Endothelial cell (in vitro differentiated cells): ENCODE data around the gene DMD. TPM values are rescaled to one million over a fixed set of nuclear protein-coding genes. Genes with fewer than 3 reads are reported as not detected.

ENCODE experiments used
- DNase-seq: peaks from one replicate; pipeline ENCODE4 v3.0.0; 2021; ENCODE audit warnings: low spot score
- H3K27ac Mint-ChIP-seq: one replicate; pipeline ENCODE4 v1.8.0; 2021; ENCODE audit warnings: mixed read lengths, inconsistent platforms; ENCODE audit not compliant: unreplicated experiment
- H3K27me3 Mint-ChIP-seq: one replicate; pipeline ENCODE4 v1.8.0; 2021; ENCODE audit warnings: mild to moderate bottlenecking, moderate library complexity, mixed read lengths, inconsistent platforms; ENCODE audit not compliant: unreplicated experiment
- H3K36me3 Mint-ChIP-seq: one replicate; pipeline ENCODE4 v1.8.0; 2021; ENCODE audit warnings: mild to moderate bottlenecking, low read depth, mixed read lengths, inconsistent platforms; ENCODE audit not compliant: unreplicated experiment
- H3K4me1 Mint-ChIP-seq: one replicate; pipeline ENCODE4 v1.8.0; 2021; ENCODE audit warnings: mild to moderate bottlenecking, mixed read lengths, inconsistent platforms; ENCODE audit not compliant: unreplicated experiment
- H3K4me3 Mint-ChIP-seq: one replicate; pipeline ENCODE4 v1.8.0; 2021; ENCODE audit warnings: mild to moderate bottlenecking, mixed read lengths, inconsistent platforms; ENCODE audit not compliant: unreplicated experiment
- H3K9me3 Mint-ChIP-seq: one replicate; pipeline ENCODE4 v1.8.0; 2021; ENCODE audit warnings: mixed read lengths, inconsistent platforms; ENCODE audit not compliant: unreplicated experiment
- total RNA-seq: library from RNA; stranded (reverse); fragmentation: NEBNext Ultra II Directional; extraction: Animal tissue kit (Norgen Biotek cat#: 25700); gene quantifications from one replicate; pipeline ENCODE4 v1.2.1, GENCODE V29; 2021; ENCODE audit not compliant: unreplicated experiment
- TF ChIP-seq, protein P1 (sequence below): fragments of 200-600 bp; sonication (generic); IDR thresholded peaks from one replicate; pipeline ENCODE4 v1.5.0; 2021; ENCODE audit warnings: antibody characterized with exemption; ENCODE audit not compliant: unreplicated experiment

The DMD gene
- total RNA-seq, 1 donor from 2014 or later: 5.5 TPM

DNA sequence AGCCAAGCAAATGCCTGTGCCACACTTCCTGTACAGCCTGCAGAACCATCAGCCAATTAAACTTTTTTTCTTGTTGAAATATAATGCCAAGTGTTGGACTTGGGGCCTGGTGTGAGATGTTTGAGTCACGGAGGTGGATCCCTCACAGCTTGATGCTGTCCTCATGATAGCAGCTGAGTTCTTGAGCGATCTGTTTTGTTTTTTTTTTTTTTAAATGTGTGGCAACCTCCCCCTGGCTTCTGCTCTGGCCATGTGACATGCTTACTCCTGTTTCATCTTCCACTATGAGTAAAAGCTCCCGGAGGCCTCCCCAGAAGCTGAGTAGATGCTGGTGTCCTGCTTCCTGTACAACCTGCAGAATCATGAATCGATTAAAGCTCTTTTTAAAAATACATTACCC, 1166.2 kb downstream of the DMD start:
- H3K9me3 Mint-ChIP-seq: no peaks in the 10 kb centered on the region
- H3K4me1 Mint-ChIP-seq: no peaks in the 10 kb centered on the region
- no peak overlapping the region for H3K27ac Mint-ChIP-seq
- TF ChIP-seq, protein P1, sequence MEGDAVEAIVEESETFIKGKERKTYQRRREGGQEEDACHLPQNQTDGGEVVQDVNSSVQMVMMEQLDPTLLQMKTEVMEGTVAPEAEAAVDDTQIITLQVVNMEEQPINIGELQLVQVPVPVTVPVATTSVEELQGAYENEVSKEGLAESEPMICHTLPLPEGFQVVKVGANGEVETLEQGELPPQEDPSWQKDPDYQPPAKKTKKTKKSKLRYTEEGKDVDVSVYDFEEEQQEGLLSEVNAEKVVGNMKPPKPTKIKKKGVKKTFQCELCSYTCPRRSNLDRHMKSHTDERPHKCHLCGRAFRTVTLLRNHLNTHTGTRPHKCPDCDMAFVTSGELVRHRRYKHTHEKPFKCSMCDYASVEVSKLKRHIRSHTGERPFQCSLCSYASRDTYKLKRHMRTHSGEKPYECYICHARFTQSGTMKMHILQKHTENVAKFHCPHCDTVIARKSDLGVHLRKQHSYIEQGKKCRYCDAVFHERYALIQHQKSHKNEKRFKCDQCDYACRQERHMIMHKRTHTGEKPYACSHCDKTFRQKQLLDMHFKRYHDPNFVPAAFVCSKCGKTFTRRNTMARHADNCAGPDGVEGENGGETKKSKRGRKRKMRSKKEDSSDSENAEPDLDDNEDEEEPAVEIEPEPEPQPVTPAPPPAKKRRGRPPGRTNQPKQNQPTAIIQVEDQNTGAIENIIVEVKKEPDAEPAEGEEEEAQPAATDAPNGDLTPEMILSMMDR: no peak
- no peaks in the 10 kb centered on the region for H3K36me3 Mint-ChIP-seq
- H3K27me3 Mint-ChIP-seq: no peaks in the 10 kb centered on the region
- no peak for DNase-seq
- no peak overlapping the region for H3K4me3 Mint-ChIP-seq

- no peaks in the 10 kb centered on the region for H3K27me3 Mint-ChIP-seq
- no peak overlapping the region for H3K4me3 Mint-ChIP-seq
- H3K9me3 Mint-ChIP-seq: no peaks in the 10 kb centered on the region
- no peak for DNase-seq
- no peaks in the 10 kb centered on the region for H3K36me3 Mint-ChIP-seq
- no peak overlapping the region for H3K27ac Mint-ChIP-seq
- H3K4me1 Mint-ChIP-seq: no peaks in the 10 kb centered on the region
- TF ChIP-seq, protein P1: no peak
These were observed 1170.2 kb downstream of the DMD start for GRCh38 chrX:32041181-32041580.

- Mint-ChIP-seq H3K4me3 (no peak overlapping the region), H3K27me3 (peaks cover 2% of the 10 kb centered on the region), H3K36me3 (no peaks in the 10 kb centered on the region), H3K27ac (no peak overlapping the region), H3K9me3 (no peaks in the 10 kb centered on the region), H3K4me1 (no peaks in the 10 kb centered on the region)
- TF ChIP-seq, protein P1: no peak
- no peak for DNase-seq
These were observed 1184.6 kb downstream of the DMD start for GRCh38 chrX:32026772-32027171.

- H3K4me3 Mint-ChIP-seq: no peak overlapping the region
- TF ChIP-seq, protein P1: no peak
These were observed 1187.3 kb downstream of the DMD start for GRCh38 chrX:32024072-32024471.

DNA sequence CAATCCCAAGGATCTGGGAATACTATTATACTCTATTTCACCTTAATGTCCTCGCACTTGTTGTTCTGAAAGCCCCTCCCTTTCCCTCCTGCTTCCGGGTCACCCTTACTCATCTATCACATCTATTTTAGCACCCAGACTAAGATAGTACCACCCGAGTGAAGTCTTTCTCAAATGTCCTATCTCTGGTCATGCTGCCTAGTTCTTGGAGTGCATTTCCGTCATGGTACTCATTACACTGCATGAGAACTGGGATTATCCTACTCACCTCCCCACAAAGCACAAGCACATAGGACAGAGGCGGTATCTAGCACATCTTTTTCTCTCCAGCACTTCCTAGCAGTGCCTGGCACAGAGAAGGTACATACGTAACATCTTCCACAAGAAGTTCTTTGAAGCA, 1195.2 kb downstream of the DMD start:
- Mint-ChIP-seq H3K27me3 (peaks cover 1% of the 10 kb centered on the region), H3K9me3 (no peaks in the 10 kb centered on the region), H3K4me3 (no peak overlapping the region), H3K4me1 (no peaks in the 10 kb centered on the region), H3K36me3 (no peaks in the 10 kb centered on the region), H3K27ac (no peak overlapping the region)
- DNase-seq: no peak
- TF ChIP-seq, protein P1: no peak

More at GRCh38 chrX:32024072-32024471, 1187.3 kb downstream of the DMD start:
- Mint-ChIP-seq H3K9me3 (no peaks in the 10 kb centered on the region), H3K27me3 (peaks cover 2% of the 10 kb centered on the region), H3K36me3 (no peaks in the 10 kb centered on the region), H3K27ac (no peak overlapping the region), H3K4me1 (no peaks in the 10 kb centered on the region)
- DNase-seq: no peak
